NCI-H774 (cell line): ENCODE measurements around the gene EMB.
A peak's percentile ranks its signal among the peaks of the same experiment; 100 is the strongest.
"Not testable (repeated sequence)": the region's sequence is repeated elsewhere in the genome, so short reads cannot be mapped to it uniquely, and the experiment has no call there.

Experiments used
- DNase-seq: peaks from one replicate; lab custom pipeline; 2025; lab: John Stamatoyannopoulos, UW

EMB gene, protein sequence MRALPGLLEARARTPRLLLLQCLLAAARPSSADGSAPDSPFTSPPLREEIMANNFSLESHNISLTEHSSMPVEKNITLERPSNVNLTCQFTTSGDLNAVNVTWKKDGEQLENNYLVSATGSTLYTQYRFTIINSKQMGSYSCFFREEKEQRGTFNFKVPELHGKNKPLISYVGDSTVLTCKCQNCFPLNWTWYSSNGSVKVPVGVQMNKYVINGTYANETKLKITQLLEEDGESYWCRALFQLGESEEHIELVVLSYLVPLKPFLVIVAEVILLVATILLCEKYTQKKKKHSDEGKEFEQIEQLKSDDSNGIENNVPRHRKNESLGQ

GRCh38 chr5:50440651-50441492 is at the start of gene EMB:
EMB (minus strand) TSS chr5:50441288; CDS start chr5:50441151, 137 bp downstream.
- peak; percentile 79 for DNase-seq

DNA sequence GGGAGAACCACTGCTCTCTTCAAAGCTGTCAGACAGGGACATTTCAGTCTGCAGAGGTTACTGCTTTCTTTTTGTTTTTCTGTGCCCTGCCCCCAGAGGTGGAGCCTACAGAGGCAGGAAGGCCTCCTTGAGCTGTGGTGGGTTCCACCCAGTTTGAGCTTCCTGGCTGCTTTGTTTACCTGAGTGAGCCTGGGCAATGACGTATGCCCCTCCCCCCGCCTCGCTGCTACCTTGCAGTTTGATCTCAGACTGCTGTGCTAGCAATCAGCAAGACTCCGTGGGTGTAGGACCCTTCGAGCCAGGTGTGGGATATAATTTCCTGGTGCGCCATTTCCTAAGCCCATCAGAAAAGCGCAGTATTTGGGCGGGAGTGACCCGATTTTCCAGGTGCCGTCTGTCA is 48.4 kb upstream of the EMB start:
- not testable (repeated sequence) for DNase-seq

GRCh38 chr5:50478790-50479189 is 37.7 kb upstream of the EMB start:
- not testable (repeated sequence) for DNase-seq

DNA sequence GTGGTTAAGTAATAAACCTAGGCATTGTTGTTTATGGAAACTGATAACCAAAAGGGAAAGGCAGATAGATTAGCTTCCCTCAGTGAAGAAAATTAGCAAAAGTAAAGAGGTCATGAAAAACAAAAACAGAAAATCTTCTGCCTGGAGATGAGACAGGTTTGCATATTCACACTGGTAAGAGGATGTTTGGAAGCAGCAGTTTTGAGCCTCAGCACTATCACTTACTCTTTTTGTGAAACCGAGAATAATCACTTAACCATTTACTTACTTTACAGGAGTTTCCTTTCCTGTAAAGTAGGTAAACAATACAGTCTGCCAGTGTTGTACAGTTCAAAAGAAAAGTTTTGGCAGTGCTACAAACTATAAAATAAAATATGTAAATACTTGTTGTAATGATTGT is 35.5 kb upstream of the EMB start:
- DNase-seq: no peak

- not testable (repeated sequence) for DNase-seq
These were observed 23.9 kb upstream of the EMB start for GRCh38 chr5:50465015-50465414.

- DNase-seq: no peak
These were observed 22.6 kb upstream of the EMB start for GRCh38 chr5:50463726-50464125.

GRCh38 chr5:50463047-50463446 is 22.0 kb upstream of the EMB start:
- no peak for DNase-seq

GRCh38 chr5:50462579-50462978 is 21.5 kb upstream of the EMB start:
- not testable (repeated sequence) for DNase-seq

- DNase-seq: not testable (repeated sequence)
These were observed 17.3 kb upstream of the EMB start for GRCh38 chr5:50458372-50458771.

DNA sequence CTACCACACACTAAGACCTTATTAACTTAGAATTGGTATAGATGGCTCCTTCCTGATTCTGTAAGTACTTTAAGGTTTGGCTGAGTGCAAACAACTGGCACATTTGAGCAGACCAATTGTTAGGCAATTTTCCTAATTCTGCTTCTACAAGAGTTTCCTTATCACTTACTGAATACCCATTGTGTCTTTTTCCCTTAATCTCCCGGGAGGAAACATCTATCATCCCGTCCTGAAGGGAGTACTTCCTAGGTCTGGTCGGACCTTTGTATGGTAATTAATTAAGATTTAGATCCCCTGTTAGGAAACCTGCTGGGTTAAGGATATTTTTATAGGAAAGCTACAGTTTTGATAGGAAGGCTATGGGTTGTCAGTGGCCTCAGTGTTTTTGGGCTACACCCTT is 8.2 kb upstream of the EMB start:
- not testable (repeated sequence) for DNase-seq

- no peak for DNase-seq
These were observed 6.9 kb upstream of the EMB start for GRCh38 chr5:50447941-50448340.

DNA sequence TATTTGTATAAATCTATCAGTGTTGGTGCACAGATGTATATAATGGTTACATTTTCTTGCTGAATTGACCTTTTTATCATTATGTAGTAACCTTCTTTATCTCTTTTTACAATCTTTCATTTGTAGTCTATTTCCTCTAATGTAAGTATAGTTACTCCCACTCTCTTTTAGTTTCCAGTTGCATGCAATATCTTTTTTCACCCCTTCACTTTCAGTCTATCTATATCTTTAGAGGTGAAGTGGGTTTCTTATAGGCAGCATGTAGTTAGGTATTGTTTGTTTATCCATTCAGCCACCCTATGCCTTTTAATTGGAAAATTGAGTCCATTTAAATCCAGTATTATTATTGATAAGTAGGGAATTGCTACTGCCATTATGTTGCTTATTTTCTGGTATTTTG is 6.1 kb upstream of the EMB start:
- no peak for DNase-seq

- no peak for DNase-seq
These were observed 4.3 kb upstream of the EMB start for GRCh38 chr5:50445296-50445949.

GRCh38 chr5:50442559-50443539 is 1.8 kb upstream of the EMB start:
- DNase-seq: not testable (repeated sequence)

GRCh38 chr5:50441493-50441955 is 436 bp upstream of the EMB start:
- no peak for DNase-seq

DNA sequence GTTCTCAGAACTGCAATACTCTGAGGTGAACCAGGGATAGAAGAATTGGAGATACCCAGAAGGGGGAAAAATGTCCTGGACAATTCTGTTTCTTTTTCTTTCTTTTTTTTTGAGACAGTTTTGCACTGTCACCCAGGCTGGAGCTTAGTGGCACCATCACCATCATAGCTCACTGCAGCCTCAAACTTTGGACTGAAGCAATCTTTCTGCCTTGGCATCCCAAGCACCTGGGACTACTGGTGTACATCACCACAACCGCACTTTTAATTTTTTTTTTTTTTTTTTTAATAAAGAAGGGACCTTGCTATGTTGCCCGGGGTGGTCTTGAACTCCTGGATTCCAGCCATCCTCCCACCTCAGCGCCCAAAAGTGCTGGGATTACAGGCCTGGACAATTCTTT is 1.9 kb downstream of the EMB start:
- DNase-seq: no peak

DNA sequence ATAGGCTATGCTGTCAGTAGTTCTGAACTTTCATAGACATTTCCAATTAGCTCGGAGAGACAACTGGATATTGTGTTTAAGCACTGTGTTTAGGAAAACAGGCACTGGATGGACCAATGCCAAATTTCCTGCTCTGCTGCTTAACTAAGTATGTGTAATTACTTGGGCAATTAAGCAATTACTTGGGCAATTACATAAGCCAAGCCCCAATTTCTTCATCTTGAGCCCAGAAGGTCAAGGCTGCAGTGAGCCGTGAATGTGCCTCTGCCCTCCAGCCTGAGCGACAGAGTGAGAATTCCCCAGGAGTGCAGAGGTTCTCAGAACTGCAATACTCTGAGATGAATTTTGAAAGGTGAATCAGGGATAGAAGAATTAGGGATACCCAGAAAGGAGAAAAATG is 3.0 kb downstream of the EMB start:
- DNase-seq: not testable (repeated sequence)

GRCh38 chr5:50435168-50435567 is 5.9 kb downstream of the EMB start:
- DNase-seq: no peak

GRCh38 chr5:50431133-50431904 is 9.8 kb downstream of the EMB start:
- not testable (repeated sequence) for DNase-seq

GRCh38 chr5:50423100-50423799 is 17.8 kb downstream of the EMB start:
- not testable (repeated sequence) for DNase-seq
